Activated T-cell treated with anti-CD3 and anti-CD28 coated beads for 48 hours (primary cell): Measurements from ENCODE around the gene SLC47A2.

Source experiments
- DNase-seq: peaks from one replicate; pipeline ENCODE4 v3.0.0-alpha.2; 2020; ENCODE audit warnings: low read depth

Gene SLC47A2

DNA sequence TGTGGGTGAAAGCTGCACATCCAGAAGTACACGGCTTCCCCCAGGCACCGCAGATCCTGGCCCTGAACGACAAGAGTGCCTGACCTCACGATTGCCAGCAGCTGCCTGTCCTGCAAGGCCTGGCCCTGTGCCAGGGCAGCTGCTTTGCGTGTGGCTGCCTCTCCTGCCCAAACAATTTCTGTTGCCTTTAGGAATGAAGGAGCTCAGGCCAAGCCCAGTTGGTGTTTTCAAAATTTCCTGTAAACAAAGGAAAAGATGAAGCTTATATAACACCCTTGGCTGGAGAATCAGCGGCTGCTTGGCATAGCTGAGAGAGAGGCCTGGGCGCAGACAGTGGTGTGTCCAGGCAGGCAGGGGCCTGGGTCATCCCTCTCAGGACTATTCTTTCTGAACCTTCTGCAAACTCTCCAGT, 11.7 kb upstream of the SLC47A2 start:
- DNase-seq, result no peak

DNA sequence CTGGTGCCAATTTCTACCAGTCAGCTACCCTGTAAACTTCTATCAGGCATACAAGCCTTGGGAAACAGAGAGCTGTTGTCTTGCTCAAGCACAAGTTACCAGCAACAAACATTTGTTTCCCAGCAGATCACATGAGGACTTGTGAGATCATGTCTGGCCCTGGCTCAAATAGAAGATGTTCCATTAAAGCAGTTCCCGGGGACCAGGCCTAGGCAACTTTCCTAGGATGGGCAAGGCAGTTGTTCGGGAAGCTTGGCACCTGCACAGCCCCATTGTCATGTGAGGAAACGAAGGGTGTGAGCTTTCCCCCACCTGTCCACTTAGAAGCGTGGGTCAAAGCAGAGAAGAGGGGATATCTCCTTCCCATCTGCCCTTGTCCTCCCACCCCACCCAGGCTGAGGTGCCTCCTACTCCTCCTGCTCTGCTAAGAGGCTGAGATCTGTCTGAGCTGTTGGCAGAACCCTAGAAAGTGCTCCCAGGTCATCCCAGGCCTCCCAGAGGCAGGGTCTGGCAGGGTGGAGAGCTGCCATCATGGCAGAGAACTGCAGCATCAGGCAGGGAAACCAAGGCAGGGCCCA, 11.2 kb upstream of the SLC47A2 start:
- DNase-seq, result no peak

DNA sequence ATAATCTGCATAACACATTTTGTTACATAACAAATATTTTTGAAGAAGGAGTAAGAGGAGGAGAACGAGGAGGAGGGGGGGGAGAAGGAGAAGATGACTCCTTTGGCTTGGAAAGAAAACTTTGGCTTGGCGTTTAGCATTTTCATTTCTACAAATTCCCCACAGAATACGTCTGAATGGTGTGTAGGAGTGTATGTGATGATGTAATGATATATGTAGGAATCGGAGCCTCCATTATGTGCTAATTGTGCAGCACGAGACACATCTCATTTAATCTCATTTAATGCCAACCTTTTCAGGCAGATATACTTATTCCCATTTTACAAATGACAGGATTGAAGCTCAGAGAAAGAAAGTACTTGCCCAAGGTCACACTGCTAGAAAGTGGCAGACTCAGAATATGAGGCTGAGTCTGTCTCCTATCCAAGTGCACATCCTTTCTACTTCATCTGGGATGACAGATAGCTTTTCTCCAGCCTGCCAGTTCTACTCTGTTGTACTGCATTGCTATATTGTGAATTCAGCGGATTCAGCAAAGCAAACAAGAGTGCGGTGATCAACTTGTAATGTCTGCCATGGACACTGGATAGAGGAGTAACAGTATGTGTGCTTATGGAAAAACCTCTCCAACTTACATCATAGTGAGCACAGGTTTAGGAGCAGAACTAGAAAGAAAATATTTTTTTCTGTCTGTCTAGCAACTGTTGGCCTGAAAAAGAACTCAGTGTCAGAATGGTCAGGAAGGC, 10.4 kb upstream of the SLC47A2 start:
- DNase-seq, result no peak

DNA sequence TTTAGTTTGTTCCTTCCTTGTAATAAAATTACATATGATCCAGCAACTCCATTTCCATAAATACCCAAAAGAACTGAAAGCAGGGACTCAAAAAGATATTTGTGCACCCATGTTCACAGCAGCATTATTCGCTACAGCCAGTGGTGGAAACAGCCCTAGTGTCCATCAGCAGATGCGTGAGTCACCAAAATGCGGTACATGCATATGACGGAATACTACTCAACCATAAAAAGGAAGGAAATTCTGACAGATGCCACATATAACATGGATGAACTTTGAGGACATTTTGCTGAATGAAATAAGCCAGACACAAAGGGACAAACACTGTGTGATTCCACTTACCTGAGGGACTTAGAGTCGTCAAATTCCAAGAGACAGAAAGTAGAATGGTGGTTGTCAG, 9.1 kb upstream of the SLC47A2 start:
- no peak for DNase-seq

DNA sequence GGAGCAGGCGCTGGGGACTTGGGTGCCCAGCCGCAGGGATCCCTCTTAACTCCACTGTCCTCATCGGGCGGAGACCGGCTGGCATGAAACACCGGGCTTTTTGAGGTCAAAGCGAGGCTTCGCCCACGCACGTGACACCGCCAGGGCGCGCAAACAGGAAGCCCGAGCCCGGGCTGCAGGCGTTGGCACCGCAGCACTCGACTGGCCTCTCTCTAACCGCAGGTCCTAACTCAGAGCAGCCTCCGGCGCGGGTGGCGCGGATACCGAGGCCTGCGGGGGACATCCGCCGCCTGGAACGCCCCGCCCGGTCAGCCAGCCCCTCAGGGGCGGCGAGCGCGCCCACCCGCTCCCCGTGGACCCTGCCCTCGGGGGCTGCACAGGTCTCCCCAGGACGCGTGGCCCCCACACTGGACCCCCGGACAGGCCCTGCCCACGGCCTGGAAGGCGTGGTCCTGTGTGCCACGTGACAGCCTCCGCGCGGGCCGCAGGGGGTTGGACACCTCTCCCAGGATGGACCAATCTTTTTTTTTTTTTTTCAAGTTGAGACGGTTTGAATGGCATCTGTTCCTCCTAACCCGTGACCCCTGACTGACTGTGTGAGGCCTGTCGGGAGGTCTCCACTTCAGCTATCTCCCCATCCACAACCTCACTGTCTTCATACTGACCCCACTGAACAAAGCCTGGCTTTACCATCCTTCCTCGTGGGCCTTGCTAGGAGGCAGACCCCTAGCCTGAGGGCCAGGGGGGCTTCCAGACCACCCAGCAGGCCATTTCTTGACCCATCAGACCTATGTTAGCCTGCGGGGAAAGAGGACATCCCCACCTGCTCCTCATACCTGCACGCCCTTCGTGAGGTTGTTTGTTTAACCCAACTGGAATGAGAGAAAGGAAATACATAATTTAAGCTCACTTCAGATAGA, 8.4 kb upstream of the SLC47A2 start:
- DNase-seq, result peak; percentile 55

DNA sequence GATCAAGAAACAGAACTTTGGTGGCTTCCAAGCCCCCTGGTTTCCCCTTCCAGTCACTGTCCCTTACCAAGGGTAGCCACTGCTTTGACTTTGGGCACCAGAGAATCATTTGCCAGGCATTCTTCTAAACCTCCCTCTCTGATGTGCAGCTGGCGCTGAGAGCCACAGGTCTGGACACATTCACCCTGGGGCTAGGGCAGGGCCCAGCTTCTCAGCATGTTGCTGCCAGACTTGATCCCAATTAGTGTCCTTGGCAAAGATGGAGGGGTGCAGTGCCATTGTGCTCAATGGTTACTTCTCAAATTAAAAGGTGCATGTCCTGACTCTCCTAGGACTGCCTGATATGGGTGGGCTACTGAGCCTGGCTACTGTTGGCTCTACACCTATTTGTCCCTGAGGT, 7.6 kb upstream of the SLC47A2 start:
- no peak for DNase-seq

DNA sequence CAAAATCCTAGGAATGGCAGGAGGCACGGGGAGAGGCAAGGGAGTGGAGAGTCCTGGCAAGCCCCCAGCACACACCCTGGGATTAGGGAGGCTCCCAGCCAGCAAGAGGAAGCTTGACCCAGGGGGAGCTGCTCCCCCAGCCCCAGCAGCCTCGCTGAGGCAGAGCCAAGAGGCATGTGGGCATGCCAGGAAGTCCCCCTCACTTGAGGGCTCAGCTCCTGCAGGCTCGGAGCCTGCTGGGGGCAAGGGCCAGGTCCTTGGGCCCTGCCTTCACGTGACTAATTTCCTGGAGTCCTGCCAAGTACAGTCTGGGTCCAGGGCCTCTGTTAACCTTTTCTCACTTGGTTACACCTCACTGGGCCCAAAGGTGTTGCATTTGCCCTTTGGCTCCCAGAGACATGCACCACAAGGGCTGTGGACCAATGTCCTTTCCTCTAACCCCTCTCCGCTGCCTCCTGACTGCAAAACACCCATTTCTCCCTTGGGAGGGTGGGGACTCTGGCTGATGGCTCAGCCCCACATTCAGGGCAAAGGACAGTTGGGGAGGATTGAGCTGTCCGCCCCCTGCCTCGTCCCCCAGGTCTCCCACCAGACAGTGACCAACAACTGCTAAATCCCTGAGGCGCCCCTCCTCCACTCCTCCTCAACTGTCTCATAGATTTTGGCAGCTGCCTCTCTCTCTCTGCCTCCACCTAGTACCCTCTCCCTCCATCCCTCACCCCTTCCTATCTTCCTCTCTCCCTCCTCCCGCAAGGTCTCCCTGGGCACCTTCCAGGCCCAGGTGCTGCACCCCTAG, 4.4 kb upstream of the SLC47A2 start:
- DNase-seq, result no peak

DNA sequence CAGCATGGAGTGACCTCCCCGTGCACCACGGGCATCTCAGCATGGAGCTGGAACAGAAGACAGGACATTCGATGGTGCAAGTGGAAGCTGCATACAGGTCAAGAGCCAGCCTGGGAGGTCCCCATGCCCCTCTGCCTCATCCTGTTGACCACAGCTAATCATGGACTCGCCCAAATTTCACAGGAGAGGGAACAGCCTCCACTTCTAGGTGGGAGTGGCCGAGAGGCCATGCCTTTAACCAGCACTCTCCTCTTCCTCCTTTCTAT, 3.8 kb upstream of the SLC47A2 start:
- DNase-seq, result no peak

DNA sequence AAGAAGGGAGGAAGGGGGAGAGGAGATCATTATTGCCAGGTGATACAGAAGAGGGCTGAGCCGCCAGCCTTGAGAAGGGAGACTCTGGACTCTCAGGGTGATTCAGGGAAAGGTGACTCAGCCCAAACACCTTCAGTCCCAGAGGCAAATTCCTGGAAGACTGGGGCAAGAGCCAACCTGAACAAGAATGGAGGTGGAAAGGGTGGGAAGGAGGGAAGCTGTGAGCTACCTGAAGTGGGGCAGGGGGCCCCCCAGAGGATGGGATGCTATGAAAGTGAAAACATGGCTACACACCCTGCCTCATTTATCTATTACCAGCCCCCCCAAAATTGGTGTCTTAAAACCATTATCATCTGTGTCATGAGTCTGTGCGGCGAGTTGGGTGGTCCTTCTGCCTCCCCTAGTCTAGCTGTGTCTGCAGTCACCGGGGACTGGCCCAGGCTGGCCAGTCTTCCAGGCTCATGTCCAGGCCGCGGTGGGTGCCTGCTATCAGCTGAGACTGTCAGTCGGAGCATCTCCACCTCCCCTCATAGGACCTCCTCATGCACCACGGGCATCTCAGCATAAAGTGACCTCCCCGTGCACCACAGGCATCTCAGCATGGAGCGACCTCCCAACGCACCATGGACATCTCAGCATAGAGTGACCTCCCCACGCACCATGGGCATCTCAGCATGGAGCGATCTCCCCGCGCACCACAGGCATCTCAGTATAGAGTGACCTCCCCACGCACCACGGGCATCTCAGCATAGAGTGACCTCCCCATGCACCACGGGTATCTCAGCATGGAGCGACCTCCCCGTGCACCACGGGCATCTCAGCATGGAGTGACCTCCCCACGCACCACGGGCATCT, 3.2 kb upstream of the SLC47A2 start:
- DNase-seq, result no peak

DNA sequence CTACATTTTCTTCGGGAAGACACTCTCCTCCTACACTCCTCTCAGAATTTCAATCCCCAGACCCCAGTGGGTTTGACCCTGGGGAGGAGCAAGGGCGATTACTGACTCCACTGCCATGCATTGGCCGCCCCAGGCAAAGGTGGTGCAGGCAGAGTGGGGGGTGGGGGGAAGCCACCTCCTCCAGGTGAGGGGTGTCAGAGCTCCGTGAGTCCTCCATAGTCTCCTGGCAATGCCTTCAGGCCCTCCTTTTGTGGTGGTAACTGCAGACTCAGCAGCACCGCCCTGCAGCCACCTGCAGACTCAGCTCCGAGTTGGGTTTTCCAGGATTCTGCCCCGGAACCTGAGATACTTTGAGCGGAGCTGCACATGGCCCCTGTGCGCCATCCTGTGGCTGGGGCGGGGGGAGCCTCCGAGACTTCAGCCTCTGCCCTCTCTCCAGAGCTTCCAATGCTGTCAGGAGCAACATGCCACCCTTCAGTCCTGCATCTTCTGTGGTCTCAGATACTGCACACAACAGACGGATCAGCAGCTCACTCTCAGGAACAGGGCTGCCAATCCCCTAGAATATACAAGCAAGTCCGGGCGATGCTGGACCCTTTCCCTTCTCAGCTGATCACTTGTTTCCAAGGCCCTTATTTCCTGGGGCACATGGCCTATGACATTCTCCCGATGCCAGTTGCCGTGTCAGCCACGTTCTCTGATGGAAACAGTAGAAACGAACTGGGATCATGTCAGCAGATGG, 2.4 kb upstream of the SLC47A2 start:
- DNase-seq, result no peak

DNA sequence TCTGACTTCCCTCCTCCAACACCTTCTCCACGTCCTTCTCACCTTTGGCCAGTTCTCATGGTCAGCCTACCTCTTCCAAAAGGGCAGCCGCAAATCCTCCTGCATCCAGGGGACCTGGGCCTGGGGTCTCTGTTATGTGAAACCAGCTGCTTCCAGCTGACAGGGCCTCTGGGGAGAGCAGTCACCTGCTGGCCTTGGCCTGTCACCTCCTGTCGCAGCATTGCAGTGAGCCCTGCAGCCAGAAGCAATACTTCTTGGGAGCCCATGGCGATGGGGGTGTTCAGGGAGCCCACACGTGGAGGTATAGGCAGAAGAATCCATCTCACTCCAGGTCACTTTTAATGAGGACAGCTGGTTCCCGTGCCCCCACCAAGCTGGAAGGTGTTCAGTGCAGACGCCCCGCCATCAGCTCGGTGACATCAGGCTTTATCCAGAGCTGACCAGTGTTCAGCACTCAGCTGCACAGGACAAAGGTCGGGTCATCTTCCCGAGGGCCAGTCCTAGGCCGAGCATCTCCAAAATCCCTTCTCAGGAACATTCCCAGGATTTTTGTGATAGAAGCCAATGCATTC, 1.7 kb upstream of the SLC47A2 start:
- DNase-seq, result no peak

DNA sequence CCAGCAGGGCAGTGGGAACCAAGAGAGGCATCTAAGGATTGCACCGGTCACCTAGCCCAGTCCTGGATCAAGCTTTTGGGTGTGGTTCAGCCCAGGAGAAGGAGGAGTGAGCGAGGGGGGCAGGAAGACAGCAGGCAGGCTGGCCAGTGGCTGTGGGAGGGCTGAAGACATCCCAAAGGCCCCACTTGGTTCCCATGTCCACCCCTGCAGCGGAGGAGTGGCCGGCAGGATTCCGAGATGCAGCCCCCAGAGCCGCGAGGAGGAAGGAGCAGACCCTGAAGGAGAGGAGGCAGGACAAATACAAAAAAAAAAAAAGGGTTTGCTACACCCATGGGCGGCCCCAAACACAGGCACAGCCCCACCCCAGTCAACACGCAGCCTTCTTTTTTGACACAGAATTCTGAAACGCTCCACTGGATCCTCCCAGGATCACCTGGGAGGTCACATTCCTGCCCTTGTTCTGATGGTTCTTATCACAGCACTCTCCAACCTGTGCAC, 1.1 kb upstream of the SLC47A2 start:
- DNase-seq, result no peak

DNA sequence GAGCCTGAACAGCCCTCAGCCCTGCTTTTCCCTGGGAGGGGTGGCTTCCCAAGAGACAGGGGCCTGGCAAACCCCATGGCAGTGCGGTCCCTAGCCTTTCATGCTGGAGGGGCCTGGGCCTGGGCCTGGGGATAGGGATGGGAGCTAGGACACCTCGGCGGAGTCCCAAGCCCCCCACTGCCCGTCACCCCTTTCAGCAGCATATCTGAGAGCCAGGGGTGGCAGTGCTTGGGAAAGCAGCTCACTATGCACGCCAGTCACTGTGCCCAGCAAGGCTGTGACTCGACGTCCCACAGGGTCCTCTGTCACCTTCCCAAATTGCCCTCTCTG, 612 bp upstream of the SLC47A2 start:
- DNase-seq, result no peak

DNA sequence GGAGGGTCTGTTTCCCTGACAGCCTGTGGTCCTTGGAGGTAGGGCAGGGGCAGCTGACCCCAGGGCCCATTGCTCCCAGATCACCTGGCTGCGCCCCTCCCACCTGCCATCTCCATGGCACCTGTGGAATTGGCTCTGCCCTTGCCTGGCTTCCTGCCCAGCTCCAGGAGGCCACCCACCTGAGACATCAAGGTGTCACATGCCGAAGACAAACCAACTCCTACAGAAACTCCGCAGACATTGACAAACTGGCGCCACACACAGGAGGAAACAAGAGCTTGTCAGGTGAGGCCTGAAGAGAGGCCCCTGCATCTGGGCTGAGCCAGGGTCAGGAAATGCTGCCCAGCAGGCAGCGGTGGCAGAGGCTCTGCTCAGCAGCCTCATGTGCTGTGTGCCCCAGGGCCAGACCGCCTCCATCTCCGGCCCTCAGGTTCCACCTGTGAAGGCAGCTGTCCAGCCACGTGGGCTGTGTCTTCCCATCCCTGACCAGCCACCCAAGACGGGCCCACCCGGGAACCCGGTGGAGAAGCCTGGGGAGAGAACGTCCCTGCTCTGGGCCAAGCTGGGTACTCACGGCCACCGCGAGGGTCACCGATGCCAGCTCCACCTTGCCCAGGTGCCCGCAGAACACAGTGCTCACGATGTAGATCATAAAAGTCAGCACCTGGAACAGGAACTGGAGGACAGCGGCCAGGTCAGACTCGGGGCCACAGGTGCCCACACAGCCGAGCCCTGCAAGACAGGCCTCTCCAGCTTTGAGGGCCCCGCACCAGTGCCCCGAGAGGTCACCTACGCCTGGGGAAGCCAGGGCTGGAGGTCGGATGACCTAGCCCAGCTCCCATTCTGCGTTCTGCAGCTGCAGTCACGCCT, 1.6 kb downstream of the SLC47A2 start:
- DNase-seq, result no peak

DNA sequence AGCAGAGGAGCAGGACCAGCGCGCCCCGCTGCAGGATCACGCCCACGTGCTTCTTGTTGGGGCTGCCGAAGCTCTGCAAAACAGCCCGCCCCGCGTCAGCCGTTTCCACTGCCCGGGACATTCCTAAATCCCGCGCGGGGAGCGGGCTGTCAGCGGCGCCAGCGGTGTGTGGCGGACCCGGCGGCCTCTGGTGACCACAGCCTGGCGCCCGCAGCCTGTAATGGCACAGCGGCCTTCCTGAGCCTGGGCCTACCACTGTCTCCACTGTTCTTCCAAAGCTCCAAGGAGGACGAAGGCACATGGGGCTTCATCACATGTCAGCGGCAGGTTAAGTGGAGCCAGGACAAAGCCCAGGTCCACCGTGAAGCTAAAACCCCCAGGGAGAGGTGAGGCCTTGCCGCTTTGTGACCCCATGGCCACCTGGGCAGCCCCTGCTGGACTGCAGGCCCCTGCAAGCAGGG, 2.5 kb downstream of the SLC47A2 start:
- no peak for DNase-seq

DNA sequence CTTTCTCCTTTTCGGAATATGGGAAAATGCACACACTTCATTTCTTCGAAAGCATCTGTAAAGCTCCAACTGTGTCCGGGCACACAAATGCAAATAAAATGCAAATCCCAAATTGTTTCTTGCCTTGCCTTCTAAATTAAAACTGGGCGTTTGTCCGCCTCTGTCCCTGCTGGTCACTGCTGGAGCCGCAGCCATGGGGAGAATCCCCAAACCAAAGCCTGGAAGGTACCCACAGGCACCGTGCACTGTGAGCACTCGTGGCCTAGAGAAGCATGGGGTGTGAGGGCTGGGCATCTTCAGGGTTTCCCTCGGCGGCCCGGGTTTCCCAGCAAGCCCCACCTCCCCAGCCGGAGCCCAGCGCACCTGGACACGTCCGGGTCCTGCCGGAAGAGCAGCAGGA, 2.9 kb downstream of the SLC47A2 start:
- no peak for DNase-seq

DNA sequence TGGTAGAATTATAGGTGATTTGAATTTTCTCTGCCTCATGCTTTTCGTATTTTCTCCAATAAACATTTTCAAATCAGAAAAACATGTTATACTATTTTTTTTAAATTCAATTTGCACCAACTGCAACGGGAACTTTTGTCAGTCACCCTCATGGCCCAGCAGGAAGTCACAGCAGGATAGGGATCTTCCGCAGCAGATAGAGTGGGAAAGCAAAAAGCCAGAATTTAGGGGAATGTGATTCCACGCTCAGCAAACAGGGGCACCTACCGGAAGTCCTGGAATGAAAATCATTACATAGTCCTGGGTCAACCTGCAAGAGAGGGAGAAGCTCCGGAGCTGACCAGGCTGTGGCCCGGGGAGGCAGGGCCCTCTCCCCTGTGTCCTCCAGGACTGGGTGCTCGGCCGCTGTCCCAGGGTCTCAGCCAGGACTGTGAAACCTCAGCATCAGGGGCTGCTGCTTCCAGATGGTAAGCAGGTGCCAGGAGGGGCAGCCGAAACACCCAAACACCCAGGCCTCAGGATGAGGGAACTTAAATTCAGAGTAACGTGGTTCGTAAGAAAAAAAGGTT, 3.9 kb downstream of the SLC47A2 start:
- DNase-seq, result no peak

DNA sequence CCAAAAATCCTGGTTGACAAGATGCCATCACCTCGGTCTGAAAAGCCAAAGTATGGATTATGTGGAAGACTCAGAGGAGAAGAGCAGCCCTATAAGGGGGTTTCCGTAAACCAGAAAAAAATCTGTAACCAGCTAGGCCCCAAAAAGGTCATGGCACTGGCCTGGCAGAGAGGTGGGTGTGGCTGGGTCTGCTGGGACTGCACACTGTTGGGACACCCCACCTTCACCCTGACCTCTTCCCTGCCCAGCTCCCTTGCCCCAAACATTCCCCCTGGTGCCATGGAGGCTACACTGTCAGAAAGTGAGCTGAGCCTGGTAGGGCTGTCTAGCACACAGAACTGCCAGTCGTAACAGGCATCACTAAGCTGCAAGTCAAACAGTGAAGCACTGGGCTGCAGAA, 6.5 kb downstream of the SLC47A2 start:
- no peak for DNase-seq
